HepG2 (cell line): ENCODE data around the gene NOXA1. TPM values are rescaled to one million over a fixed set of nuclear protein-coding genes. Genes with fewer than 3 reads are reported as not detected.

Source experiments
- ATF6 ChIP-seq: sonication (generic); formaldehyde crosslinking; conservative IDR thresholded peaks from 2 replicates; pipeline ENCODE4 v1.4.0; 2020; ENCODE audit warnings: missing genetic modification reagents
- HIC2 ChIP-seq: sonication (generic); formaldehyde crosslinking; IDR thresholded peaks from 2 replicates; pipeline ENCODE4 v1.9.0; 2022; ENCODE audit warnings: low read depth, missing genetic modification reagents
- NONO ChIP-seq, 2 experiments: fragments of 450-650 bp in 1 of 2; sonication (generic) in 1 of 2; formaldehyde crosslinking in 1 of 2; IDR thresholded peaks in 1 of 2; conservative IDR thresholded peaks in 1 of 2; 2 replicates each; pipeline versions ENCODE4 v1.6.1 to v1.8.0; 2017 to 2022; ENCODE audit warnings: mild to moderate bottlenecking in 1 of 2, missing genetic modification reagents in 1 of 2, moderate library complexity in 1 of 2
- SKIL ChIP-seq: sonication (generic); formaldehyde crosslinking; IDR thresholded peaks from 2 replicates; pipeline ENCODE4 v1.8.0; 2022; ENCODE audit warnings: missing genetic modification reagents, mild to moderate bottlenecking, moderate library complexity, borderline replicate concordance
- THAP9 ChIP-seq: sonication (generic); formaldehyde crosslinking; IDR thresholded peaks from 2 replicates; pipeline ENCODE4; 2020; ENCODE audit warnings: missing genetic modification reagents, mild to moderate bottlenecking, borderline replicate concordance
- ZNF124 ChIP-seq: sonication (generic); formaldehyde crosslinking; IDR thresholded peaks from 2 replicates; pipeline ENCODE4 v1.4.0; 2020; ENCODE audit warnings: missing genetic modification reagents
- ZNF407 ChIP-seq: sonication (generic); formaldehyde crosslinking; IDR thresholded peaks from one replicate; pipeline ENCODE4 v1.5.1; 2020; ENCODE audit warnings: mild to moderate bottlenecking, missing genetic modification reagents; ENCODE audit errors: not compliant biosample characterization
- ZNF670 ChIP-seq: sonication (generic); formaldehyde crosslinking; IDR thresholded peaks from 2 replicates; pipeline ENCODE4 v1.8.0; 2022; ENCODE audit warnings: mild to moderate bottlenecking, missing genetic modification reagents, borderline replicate concordance
- polyA plus RNA-seq, 8 experiments: library from polyadenylated mRNA; depleted of rRNA in 3 of 8; stranded (reverse) in 7 of 8; unstranded in 1 of 8; fragments of >200 nt; fragmentation: Illumina TruSeq in 4 of 8; extraction: Trizol in 4 of 8; gene quantifications; 2 replicates each; pipeline versions ENCODE4 v1.2.1 to v1.2.3, GENCODE V29; 2011 to 2016; ENCODE audit warnings: low read depth in 4 of 8, missing spikeins in 1 of 8, mixed read lengths in 1 of 8; ENCODE audit not compliant: insufficient read depth in 1 of 8
- total RNA-seq, 5 experiments: library from RNA; depleted of rRNA; stranded (reverse); fragments of >200 nt; fragmentation: Illumina TruSeq; extraction: Trizol; gene quantifications; 2 replicates each; pipeline ENCODE4 v1.2.3, GENCODE V29; 2016; ENCODE audit warnings: low read depth in 1 of 5

The NOXA1 gene
- total and polyA plus RNA-seq, 2 of the 13 experiments (the other 11 are each of a cell fraction or from before 2014, with no cell fraction given): 0.78 to 1.2 TPM

GRCh38 chr9:137478962-137479861 lies 56.0 kb downstream of the NOXA1 start (continued):
- TF ChIP-seq ZNF407 (CRISPR knock-in tag) (peak; percentile 13), SKIL (CRISPR knock-in tag) (no peak), ZNF670 (CRISPR knock-in tag) (no peak), ZNF124 (no peak), THAP9 (CRISPR knock-in tag) (no peak; the same call in 1 of the 2 replicates), NONO (IDR thresholded peaks at IDR 0.05) (no peak), NONO (CRISPR knock-in tag; conservative IDR thresholded peaks at IDR 0.05) (no peak), ATF6 (CRISPR knock-in tag) (no peak), HIC2 (CRISPR knock-in tag) (no peak)
